ENCODE measurements around the gene CGB3.
"Not testable (repeated sequence)": the region's sequence is repeated elsewhere in the genome, so short reads cannot be mapped to it uniquely, and the experiment has no call there.

Gene CGB3

GRCh38 chr19:49042177-49042576, 18.0 kb upstream of the CGB3 start:
- DNase-seq: no peak

DNA sequence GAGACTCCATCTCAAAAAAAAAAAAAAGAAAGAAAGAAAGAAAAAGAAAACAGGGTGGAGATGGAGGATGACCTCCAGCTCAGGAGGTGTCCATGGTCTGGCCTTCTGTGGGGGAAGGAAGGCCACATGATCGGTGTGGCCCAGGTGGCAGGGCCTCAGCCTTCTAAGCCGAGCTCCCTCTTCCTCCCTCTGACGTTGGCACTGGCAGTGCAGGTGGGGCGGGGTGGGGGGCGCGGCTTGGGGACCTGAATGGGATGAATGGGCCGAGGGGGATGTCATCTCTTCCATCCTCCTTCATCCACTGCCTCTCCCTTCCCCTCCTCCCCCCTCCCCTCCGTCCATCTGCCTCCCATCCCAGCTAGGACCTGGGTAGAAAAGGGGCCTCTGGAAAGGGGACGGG, 15.6 kb upstream of the CGB3 start:
- not testable (repeated sequence) for DNase-seq

DNA sequence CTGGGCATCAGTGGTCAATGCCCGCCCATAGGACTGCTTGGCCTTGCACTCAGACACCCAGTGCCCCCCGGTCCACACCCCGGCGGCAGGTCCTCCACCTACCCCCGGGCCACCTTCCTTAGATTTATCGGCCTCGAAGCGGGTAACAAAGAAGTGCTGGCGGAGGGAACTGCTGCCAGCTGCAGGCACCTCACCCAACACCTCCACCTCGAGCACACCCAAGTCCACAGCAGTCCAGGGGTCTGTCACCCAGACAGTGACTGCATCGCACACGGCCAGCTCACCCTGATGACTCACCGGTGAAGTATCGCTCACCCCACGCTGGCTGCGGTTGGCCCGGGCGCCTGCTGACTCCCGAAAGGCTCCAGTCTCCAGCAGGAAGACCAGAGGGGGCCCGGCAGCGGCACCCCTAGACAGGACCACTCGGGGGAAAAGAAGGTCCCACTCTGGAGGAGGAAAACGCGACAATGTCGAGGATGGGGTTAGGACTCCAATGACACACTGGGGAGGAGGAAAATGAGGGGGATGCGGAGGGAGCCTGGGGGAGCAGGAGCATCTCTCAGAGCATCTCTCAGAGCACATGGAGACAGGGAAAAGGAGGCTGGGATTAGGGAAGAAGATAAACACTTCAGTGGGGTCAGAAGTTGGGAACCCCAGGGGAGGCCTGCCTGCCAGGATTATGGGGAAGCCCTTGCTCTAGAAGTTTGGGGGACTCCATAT, 14.6 kb upstream of the CGB3 start:
- not testable (repeated sequence) for DNase-seq

GRCh38 chr19:49038111-49038510, 14.0 kb upstream of the CGB3 start:
- DNase-seq: not testable (repeated sequence)

GRCh38 chr19:49036815-49037214, 12.7 kb upstream of the CGB3 start, which contains the start of gene CGB1:
CGB1 (minus strand) TSS chr19:49036895; CDS start chr19:49036711, 184 bp downstream.
- DNase-seq: peak; percentile 69

- peak; percentile 76 for DNase-seq
Measured at GRCh38 chr19:49031642-49032301, 7.6 kb upstream of the CGB3 start, which contains the start of gene CGB2. CGB2 (plus strand) TSS chr19:49031890; CDS start chr19:49032096, 206 bp downstream.

GRCh38 chr19:49030323-49030722, 6.2 kb upstream of the CGB3 start:
- DNase-seq: not testable (repeated sequence)

DNA sequence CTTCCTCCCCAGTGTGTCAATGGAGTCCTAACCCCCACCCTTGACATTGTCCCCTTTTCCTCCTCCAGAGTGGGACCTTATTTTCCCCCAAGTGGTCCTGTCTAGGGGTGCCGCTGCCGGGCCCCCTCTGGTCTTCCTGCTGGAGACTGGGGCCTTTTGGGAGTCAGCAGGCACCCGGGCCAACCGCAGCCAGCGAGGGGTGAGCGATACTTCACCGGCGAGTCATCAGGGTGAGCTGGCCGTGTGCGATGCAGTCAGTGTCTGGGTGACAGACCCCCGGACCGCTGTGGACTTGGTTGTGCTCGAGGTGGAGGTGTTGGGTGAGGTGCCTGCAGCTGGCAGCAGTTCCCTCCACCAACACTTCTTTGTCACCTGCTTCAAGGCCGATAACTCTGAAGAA, 5.6 kb upstream of the CGB3 start:
- not testable (repeated sequence) for DNase-seq

GRCh38 chr19:49028686-49029085, 4.6 kb upstream of the CGB3 start:
- not testable (repeated sequence) for DNase-seq

DNA sequence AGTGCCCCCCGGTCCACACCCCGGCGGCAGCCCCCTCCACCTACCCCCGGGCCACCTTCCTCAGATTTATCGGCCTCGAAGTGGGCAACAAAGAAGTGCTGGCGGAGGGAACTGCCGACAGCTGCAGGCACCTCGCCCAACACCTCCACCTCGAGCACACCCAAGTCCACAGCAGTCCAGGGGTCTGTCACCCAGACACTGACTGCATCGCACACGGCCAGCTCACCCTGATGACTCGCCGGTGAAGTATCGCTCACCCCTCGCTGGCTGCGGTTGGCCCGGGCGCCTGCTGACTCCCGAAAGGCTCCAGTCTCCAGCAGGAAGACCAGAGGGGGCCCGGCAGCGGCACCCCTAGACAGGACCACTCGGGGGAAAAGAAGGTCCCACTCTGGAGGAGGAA, 1.5 kb upstream of the CGB3 start:
- not testable (repeated sequence) for DNase-seq

GRCh38 chr19:49025088-49025487, 955 bp upstream of the CGB3 start:
- not testable (repeated sequence) for DNase-seq

DNA sequence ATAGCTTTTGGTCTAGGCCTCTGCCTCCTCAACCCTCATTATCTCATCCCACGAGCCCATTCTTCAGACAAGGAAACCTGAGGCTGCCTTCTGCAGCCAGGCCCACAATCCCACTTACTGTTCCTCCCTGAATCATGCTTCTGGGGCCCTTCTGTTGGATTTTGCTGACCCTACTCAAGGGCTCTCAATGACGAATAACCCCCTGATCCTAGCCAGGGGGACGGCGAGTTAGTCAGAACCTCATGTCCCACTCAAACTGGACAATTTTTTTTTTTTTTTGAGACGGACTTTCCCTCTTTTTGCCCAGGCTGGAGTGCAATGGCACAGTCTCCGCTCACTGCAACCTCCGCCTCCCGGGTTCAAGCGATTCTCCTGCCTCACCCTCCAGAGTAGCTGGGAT, 2.0 kb downstream of the CGB3 start:
- no peak for DNase-seq

DNA sequence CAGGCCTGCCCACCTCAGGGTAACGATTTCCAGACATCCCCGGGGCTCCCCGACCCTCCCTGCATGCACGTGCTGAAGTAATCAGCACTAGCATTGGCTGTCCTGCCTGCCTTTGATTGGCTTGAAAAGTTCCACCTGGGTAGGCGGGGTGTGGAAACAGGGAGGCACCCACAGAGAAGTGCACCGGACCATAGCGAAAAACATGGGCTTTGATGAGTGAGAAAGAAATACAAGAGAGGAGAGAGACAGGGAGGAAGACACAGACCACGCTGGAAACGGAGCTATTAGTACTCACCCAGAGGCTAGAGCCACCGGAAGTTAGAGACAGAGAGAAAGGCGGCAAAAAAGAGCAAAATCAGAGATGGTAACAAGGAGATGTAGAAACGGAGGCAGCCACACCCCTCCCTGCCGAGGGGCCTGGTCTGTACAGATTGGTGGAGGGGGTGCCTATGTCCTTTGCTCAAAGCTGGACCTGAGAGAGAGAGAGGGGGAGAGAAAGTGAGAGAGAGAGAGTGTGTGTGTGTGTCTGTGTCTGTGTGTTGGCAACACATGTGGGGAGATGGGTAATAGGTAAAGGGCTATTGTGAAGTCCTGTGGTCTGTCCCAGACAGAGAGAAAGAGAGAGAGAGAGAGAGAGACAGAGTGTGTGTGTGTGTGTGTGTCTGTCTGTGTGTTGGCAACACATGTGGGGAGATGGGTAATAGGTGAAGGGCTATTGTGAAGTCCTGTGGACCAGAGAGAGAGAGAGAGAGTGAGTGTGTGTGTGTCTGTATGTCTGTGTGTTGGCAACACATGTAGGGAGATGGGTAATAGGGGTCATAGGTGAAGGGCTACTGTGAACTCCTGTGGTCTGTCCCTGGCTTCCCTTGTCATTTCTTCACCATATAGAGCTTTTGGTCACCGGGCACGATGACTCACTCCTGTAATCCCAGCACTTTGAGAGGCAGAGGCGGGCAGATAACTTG, 2.9 kb downstream of the CGB3 start:
- DNase-seq: no peak

- DNase-seq: no peak
Measured at GRCh38 chr19:49020342-49020741, 3.8 kb downstream of the CGB3 start.

DNA sequence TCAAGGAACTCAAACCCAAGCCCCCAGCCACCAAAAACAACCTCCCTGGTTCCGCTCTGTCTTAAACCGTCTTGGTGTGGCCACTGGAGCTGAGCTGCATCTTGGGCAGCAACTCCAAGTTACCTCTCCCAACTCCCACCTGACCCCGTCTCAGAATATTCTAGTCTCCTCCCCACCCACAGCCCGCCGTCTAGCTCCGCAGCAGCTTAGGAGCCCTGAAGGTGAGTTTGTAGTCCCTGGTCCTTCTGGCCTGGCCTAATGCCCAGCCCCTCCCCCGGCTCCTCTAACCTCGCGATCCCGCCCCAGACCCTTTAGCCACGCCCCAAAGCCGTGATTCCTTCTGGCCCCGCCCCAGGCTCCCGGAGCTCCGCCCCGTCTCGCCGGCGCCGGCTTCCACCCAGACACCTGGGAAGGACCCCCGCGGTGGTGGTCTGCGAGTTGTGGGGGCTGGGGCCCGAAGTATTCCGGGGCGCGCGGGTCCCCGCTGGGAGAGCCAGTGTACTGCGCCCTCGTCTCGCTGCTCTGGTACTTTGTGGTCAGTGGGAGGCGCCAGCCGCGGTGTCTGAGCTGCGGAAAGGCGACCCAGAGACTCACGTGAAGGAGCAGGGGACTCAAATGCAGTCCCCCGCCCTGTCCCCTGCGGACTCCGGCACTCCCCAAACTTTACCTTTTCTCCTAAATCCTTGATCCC, 4.7 kb downstream of the CGB3 start:
- peak; percentile 66 for DNase-seq

- not testable (repeated sequence) for DNase-seq
Measured at GRCh38 chr19:49018388-49019241, 5.5 kb downstream of the CGB3 start.

GRCh38 chr19:49017666-49018351, 6.3 kb downstream of the CGB3 start:
- DNase-seq: peak; percentile 60

DNA sequence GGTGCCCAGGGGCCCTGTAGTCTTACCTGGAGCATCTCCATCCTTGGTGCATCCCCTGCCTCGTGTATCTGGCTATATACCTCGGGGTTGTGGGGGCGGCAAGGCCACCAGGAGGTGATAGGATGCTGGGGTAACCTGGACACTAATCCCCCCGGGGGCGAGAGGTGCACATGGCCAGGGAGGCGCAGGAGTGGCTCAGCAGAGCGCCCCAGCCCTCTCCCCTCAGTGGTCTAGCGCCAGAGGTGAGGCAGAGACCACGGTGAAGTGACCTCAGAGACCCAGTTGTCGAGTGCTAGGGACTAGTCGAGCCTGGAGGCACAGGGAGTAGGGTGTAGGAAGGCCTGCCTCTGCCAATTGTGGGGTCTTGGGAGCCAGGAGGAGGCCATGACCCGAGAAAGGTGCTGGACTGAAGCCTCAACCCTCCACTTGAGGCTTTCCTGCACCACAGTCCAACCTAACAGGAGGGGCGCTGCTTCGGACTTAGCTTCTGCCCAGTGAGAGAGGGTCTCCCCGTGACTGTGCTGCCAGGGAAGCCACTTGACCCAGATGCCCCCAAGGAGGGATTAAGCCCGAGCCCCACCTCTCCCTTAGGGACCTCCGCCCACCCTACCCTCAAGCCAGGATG, 7.0 kb downstream of the CGB3 start, which contains the start of gene LHB:
LHB (minus strand) TSS at position 51 of the 625 bp plus-strand sequence; CDS start at position 41, 10 bp downstream.
- no peak for DNase-seq

DNA sequence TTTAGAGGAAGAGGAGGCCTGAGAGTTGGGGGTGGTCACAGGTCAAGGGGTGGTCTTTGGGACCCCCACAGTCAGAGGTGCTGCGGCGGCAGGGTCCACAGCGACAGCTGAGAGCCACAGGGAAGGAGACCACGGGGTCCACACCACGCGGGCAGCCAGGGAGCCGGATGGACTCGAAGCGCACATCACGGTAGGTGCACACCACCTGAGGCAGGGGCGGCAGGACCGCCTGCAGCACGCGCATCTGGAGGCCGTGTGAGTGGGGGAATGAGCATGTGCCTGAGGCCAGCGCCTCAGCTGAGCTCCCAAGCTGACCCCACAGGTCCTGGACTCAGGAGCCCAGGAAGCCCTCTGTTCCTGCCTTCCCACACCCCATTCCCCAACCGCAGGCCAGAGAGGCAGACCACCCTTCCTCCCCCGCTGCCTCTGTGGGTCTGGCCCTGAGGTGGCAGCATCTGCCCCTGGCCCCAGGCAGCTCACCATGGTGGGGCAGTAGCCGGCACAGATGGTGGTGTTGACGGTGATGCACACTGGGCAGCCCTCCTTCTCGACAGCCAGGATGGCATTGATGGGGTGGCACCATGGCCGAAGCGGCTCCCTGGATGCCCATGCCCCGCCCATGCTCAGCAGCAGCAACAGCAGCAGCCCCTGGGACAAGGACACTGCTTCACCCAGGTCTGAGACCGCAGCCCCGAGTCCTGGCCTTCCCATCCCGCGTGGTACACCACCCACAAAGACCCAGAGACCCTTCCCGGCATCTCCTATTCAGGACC, 7.9 kb downstream of the CGB3 start:
- no peak for DNase-seq
